HG03378 (cell line): Measurements from ENCODE around the gene ADAM8.
"Not testable (repeated sequence)": the region's sequence is repeated elsewhere in the genome, so short reads cannot be mapped to it uniquely, and the experiment has no call there.

ENCODE experiments used
- ATAC-seq: cut with Tn5 transposase; IDR thresholded peaks from one replicate; pipeline ENCODE4 v1.9.1; 2021; ENCODE audit warnings: mild to moderate bottlenecking, moderate library complexity; ENCODE audit not compliant: unreplicated experiment

Gene ADAM8

DNA sequence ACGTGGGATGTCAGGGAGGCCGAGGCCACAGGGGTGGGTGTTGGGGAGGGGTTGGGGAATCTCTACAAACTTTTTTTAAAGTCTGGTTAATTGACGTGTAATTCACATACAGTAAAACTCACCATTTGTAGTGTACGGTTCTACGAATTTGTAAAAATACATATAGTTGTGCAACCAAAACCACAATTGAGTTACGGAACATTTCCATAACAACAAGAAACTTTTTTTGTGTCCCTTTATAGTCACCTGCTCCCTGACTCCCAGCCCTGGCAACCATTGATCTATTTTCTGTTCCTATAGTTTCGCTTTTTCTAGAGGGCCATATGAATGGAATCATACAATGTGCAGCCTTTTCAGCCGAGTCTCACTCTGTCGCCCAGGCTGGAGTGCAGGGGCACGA is 41.9 kb downstream of the ADAM8 start:
- ATAC-seq, result not testable (repeated sequence)

GRCh38 chr10:133231946-133232574 is 44.6 kb downstream of the ADAM8 start:
- ATAC-seq, result no peak

- ATAC-seq, result no peak
Measured at GRCh38 chr10:133231244-133231945, 45.3 kb downstream of the ADAM8 start.

- ATAC-seq, result no peak
Measured at GRCh38 chr10:133230387-133231195, 46.1 kb downstream of the ADAM8 start.

DNA sequence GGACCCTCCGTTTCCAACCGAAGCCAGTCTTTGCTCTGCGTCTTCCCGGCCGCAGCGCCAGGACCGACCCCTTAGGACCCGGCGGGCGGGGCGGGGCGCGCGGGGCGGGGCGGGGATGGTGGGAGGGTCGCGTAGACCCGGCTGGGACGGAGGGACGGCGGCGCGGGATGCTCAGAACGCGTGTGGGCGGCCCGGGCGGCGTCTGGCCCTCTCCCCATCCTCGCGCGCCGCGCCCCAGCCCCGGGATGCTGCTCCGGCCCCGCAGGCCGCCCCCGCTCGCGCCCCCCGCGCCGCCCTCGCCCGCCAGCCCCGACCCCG is 46.7 kb downstream of the ADAM8 start, which contains the start of gene UTF1:
Gene UTF1, plus strand, starts transcription at position 174 of the 318 bp plus-strand sequence. Its CDS starts 72 bp downstream, at position 246.
- ATAC-seq, result no peak

GRCh38 chr10:133229265-133230043 is 47.2 kb downstream of the ADAM8 start:
- ATAC-seq, result no peak

- ATAC-seq, result no peak
Measured at GRCh38 chr10:133227256-133227655, 49.4 kb downstream of the ADAM8 start.

DNA sequence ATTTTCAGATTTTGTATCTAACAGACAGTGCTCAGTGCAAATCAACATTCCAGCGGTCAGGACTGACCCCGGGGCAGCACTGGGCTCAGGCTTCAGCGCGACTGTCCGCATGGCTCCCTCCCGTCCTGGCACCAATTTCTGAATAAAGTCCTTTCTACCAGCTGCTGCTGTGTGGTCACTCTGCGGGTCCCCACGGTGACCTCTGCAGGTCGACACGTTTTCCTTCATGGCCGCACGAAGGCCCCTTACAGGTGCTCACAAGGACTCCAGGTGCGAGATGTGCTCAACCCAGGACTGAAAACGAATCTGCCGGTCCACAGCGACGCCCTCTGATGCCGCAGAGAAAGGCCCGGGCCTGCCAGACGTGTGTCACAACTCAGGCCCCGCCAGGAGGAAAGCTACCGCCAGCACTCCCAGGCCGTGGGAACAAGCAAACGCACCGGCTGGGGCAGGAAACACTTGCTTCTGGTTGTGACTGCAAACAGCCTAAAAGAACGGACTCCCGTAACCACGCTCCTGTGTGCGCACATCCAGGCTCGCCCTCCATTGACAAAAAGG is 50.3 kb downstream of the ADAM8 start:
- no peak for ATAC-seq

DNA sequence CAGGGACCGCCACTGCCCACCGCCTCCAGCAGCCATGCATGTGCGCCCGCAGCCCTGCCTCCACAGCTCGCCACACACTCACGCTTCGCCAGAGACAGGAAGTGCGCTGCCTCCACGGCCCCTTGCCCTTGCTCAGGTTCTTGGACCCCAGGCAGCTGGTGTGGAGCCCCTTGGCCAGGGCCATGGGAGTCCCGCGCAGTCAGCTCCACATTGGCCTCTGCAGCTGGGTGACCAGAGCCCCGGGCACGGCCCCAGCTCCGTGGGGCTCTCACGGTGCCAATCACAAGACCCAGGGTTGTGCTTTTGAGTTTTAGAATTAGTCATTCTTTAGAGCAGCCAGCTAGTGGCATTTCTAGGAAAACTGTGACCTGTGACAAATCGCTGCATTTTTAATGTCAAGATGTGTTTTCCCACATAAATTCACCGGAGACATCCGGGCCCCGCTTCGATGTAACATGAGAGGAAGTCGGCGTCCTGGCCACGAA is 50.9 kb downstream of the ADAM8 start:
- no peak for ATAC-seq

DNA sequence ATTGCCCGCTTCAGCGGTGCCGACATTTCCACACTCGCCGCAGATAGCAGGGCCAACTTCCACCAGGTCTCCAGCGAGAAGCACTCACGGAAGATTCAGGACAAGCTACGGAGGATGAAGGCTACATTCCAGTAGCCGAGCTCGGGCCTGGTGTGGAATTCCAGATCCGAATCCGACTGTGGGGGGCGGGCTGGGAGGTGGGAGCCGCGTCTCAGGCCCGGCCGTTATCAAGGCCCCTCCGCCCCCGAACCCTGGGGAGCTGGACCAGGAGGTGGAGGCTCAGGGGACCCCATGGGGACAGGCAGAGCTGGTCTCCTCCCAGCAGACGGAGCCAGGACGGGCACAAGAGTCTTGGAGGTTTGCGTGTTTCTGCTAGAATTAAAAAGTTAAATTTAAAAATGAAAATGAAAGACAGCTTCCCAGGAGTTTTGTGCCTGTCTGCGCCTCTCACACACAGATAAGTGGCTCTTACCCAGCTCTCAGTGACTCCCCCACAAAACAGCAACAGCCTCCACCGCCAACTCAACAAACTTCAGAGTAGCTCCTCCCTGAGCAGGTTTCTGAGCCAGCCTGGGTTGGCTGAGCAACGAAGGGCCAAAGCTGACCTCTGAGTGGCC is 51.8 kb downstream of the ADAM8 start:
- no peak for ATAC-seq

DNA sequence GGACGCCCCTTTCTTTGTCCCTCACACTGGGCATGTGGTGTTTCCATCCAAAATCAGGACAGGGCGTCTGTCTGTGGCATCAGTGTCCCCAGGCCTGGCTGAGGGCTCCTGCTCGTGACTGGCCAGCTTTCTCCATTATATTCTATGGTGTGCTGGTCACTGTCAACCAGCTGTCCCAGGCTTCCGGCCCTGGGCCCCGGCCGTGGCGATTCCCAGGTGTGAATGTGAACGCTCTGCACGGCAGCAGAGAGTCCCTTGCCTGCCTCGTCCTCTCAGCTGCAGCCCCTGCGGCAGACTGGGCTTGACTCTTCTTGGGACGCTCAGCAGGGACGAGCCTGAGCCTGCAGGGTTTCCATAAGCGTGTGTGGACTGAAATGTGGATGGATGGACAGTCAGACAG is 52.6 kb downstream of the ADAM8 start:
- no peak for ATAC-seq

DNA sequence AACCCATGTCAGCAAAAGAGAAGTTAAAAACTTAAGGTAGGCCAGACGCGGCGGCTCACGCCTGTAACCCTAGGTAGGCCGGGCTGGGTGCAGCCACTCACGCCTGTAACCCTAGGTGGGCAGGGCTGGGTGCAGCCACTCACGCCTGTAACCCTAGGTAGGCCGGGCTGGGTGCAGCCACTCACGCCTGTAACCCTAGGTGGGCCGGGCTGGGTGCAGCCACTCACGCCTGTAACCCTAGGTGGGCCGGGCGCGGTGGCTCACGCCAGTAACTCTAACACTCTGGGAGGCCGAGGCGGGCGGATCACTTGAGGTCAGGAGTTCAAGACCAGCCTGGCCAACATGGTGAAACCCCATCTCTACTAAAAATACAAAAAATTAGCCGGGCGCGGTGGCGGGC is 54.9 kb downstream of the ADAM8 start:
- ATAC-seq, result not testable (repeated sequence)

DNA sequence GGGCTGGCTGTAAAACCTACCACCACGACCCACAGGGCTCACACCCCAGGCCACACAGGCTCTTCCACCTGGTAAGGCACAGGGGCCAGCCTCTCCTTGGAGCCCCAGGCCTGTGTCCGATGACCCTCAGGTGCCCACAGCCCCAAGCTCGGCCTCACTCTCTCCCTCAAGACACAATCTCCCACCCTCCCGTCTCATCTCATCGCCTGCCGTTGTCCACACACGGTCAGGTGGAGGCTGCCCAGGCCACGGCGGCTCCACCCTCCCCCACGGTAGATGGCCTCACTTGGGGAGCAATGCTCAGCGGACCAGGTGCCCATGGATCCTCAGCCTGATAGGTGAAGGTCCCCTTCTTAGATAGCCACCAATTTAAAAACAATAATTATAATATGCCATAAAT is 55.3 kb downstream of the ADAM8 start:
- ATAC-seq, result no peak

GRCh38 chr10:133219782-133220181 is 56.9 kb downstream of the ADAM8 start:
- no peak for ATAC-seq

DNA sequence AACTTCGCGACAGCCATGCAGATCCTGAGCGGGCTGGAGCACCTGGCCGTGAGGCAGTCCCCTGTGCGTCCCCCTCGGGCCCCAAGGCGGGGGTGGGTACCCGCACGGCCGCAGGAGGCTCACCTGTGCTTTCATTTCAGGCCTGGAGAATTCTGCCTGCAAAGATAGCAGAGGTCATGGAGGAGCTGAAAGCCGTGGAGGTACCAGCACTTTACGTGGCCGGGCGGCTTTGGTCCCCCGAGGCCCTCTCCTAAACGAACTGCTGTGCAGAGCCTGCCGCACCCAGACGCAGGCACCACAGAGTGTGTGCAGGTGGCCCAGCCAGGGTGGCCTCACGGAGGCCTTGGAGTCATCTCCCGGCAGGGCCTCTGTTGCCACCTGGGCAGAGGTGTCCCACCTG is 57.8 kb downstream of the ADAM8 start:
- no peak for ATAC-seq

- ATAC-seq, result no peak
Measured at GRCh38 chr10:133217800-133218589, 58.7 kb downstream of the ADAM8 start.

- no peak for ATAC-seq
Measured at GRCh38 chr10:133216776-133217175, 59.9 kb downstream of the ADAM8 start.

DNA sequence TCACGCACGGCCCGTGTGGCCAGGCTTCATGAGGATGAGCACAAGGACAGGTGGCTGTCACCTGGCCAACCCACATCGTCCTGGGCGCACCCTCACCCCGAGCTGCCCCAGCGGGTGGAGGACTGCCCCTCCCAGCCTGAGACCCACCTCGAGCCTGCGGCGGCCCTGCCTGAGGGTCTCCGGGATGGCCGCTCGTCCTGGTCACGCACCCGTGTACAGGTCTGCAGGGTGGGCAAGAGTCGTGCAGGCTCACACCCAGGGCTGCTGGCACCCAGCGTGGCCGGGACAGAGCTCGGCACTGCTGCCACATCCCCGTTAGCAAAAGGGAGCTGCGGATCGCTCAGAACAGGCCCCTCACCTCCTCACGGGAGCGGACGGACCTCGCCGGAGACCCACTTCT is 61.1 kb downstream of the ADAM8 start:
- ATAC-seq, result no peak
